Activated T-helper 1 cell treated with anti-CD3 and anti-CD28 coated beads, Interleukin-12 subunit alpha, Interleukin-12 subunit beta, Interleukin-2, Interleukin-4 antibody, amounts not matched to agents 30 ng/mL and 10 ng/mL and 1 ng/mL, durations not matched to agents 14 hours and 24 hours and 36 hours (primary cell): ENCODE measurements around the gene CMTM8. TPM values are rescaled to one million over a fixed set of nuclear protein-coding genes. Genes with fewer than 3 reads are reported as not detected.

ENCODE experiments used
- DNase-seq: peaks from one replicate; pipeline ENCODE4 v3.0.0; 2021; ENCODE audit warnings: low spot score
- H3K27ac Mint-ChIP-seq: one replicate; pipeline ENCODE4 v1.8.0; 2021; ENCODE audit warnings: mild to moderate bottlenecking, mixed read lengths
- H3K27me3 Mint-ChIP-seq: one replicate; pipeline ENCODE4 v1.8.0; 2022; ENCODE audit warnings: mild to moderate bottlenecking, moderate library complexity, mixed read lengths; ENCODE audit not compliant: insufficient read depth
- H3K36me3 Mint-ChIP-seq: one replicate; pipeline ENCODE4 v1.8.0; 2021; ENCODE audit warnings: low read depth, mixed read lengths
- H3K4me1 Mint-ChIP-seq: one replicate; pipeline ENCODE4 v1.8.0; 2021; ENCODE audit warnings: low read depth, mixed read lengths
- H3K4me3 Mint-ChIP-seq: one replicate; pipeline ENCODE4 v1.8.0; 2021; ENCODE audit warnings: mild to moderate bottlenecking, moderate library complexity, mixed read lengths
- H3K9me3 Mint-ChIP-seq: one replicate; pipeline ENCODE4 v1.8.0; 2021; ENCODE audit warnings: mixed read lengths
- intact Hi-C: fragments of 100-400 bp; cut with micrococcal nuclease; formaldehyde crosslinking; loops from one replicate; pipeline ENCODE4 v1.15.1; 2024
- total RNA-seq: library from RNA; stranded (reverse); gene quantifications from 2 replicates; pipeline ENCODE4 v1.2.3, GENCODE V29; 2022

The CMTM8 gene
- total RNA-seq, 1 donor from 2014 or later = 5.7 TPM

DNA sequence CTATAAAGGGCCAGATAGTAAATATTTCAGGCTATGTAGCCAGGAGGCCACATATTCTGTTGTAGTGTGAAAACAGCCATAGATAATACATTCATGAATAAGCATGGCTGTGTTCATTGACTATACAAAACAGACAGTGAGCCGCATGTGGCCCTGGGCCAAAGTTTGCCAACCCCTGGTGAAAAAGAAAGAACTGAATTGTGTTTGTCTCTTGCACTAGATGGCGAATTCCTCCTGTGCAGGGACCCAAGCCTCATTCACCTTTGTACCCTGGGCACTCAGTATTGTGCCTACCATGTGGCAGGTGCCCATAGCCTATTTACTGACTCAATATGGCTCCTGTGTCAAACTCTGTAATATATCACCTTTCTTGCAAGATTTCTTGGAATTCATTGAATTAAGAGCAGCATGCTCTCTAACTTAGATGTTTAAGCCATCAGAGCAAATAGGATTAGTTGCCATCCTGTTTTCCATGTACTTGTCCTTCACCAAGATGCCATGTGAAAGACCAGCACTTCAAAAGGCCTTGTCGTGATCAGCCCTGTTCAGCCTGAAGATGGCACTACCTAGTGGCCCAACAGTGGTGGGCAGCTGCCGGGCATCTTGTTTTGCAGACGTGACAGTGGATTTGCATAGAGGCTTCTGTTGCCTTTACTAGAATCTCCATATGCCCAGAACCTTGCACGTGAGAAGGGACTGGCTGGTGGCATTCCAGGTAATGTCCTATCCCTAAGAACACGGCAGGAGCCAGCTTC, 102.3 kb downstream of the CMTM8 start:
- Mint-ChIP-seq H3K36me3 (no peaks in the 10 kb centered on the region), H3K4me1 (peaks cover 19% of the 10 kb centered on the region), H3K27me3 (no peaks in the 10 kb centered on the region), H3K27ac (no peak overlapping the region), H3K4me3 (no peak overlapping the region), H3K9me3 (no peaks in the 10 kb centered on the region)
- intact Hi-C loops = loop anchor here (1.0 kb wide), 2 partner anchors 44 to 163 kb away; no protein-coding TSS in a partner anchor
- no peak for DNase-seq

DNA sequence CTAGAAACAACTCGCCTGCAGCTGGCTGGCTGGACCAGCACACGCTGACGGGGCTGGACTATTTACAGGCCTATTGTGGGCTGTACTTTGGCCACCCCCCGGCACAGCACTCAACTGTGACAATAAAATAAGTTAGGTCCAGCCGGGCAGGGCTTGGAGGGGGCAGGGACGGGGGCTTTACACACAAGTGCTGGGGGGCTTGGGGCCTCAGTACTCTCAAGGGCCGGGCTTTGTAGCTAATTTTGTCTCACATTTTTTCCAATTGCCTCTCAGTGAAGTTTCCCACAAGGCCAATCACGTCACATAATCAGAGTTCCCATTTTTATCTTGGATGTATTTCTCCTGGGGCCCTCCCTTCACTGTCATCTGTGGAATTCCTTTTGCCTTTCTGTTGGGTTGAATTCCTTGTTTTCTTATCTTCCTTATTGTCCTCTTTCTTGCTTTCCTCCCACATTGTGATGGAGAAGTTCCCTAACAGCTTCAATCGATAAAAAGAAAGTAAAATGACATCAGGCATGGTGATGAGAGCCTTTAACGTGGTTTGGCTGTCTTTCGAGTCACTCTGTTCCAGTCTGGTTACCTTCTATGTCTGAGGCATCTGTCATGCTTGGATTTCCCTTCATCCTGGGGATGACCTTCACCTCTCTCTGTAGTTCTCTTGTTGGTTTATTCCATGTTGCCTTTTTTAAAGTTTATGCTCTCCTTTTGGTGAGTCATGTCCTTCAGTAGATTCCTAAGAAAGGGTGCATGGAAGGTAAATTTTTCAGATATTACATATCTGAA, 109.1 kb downstream of the CMTM8 start:
- intact Hi-C loops = no loop called here
- Mint-ChIP-seq H3K27ac (no peak overlapping the region), H3K9me3 (no peaks in the 10 kb centered on the region), H3K4me3 (no peak overlapping the region), H3K27me3 (no peaks in the 10 kb centered on the region), H3K36me3 (no peaks in the 10 kb centered on the region), H3K4me1 (peaks cover 18% of the 10 kb centered on the region)
- DNase-seq = no peak

DNA sequence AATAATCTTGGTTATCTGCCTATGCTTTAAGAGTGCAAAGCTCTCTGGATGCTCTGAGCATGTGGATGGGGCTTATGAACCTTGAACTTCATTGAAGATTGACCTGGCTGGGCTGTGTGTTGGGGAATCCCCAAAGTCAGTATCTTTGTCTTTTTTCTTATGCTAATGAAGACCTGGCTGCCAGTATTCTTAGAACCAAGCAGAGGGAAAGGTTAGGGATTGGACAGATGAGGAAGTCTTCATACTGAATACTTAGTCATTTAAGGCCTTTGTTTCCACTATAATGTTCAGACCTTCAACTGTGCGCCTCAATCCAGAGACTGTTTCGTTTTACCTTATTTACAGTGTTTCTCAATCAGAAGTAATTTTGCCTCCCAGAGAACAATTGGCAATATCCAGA, 110.7 kb downstream of the CMTM8 start:
- intact Hi-C loops = no loop called here
- Mint-ChIP-seq H3K36me3 (no peaks in the 10 kb centered on the region), H3K27ac (no peak overlapping the region), H3K4me1 (peaks cover 18% of the 10 kb centered on the region), H3K4me3 (no peak overlapping the region), H3K27me3 (no peaks in the 10 kb centered on the region), H3K9me3 (no peaks in the 10 kb centered on the region)
- DNase-seq = no peak

DNA sequence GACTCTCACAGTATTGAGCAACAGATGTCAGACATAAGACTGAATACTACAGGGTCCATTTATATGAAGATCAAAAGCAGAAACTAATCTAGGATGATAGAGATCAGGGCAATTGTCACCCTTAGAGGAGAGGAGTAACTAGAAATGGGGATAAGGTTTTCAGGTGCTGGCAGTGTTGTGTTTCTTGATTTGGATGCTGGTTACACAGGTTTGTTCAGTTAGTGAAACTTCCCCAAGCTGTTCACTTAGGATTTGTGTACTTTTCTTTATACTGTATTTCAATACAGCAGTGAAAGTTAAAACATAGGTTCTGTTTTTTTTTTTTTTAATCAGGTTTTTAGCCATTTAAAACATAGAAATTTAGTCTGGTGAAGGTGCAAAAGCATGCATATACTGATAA, 114.1 kb downstream of the CMTM8 start:
- H3K36me3 Mint-ChIP-seq = peaks cover 7% of the 10 kb centered on the region
- intact Hi-C loops = no loop called here
- no peak for DNase-seq
- peaks cover 3% of the 10 kb centered on the region for H3K27me3 Mint-ChIP-seq
- no peaks in the 10 kb centered on the region for H3K9me3 Mint-ChIP-seq
- peaks cover 17% of the 10 kb centered on the region for H3K4me1 Mint-ChIP-seq
- no peak overlapping the region for H3K27ac Mint-ChIP-seq
- H3K4me3 Mint-ChIP-seq = no peak overlapping the region

DNA sequence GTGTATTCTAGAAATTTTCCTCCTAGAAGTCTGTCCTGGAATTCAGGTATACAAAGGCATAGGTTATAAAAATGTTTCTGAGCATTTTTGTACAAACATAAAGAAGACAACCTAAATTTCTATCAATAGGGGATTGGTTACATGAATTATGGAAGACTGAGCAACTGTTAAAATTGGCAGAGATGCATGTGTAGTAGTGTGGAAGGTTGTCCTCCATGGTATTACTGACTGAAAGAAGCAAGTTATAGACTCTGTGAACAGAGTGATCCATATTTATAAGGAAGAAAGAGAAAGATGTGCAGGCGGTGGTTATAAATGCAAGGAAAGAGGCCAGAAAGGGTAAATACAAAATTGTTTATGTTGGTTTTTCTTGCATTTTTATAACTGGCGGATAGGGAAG, 114.9 kb downstream of the CMTM8 start:
- no peak for DNase-seq
- H3K27ac Mint-ChIP-seq = no peak overlapping the region
- no peak overlapping the region for H3K4me3 Mint-ChIP-seq
- peaks cover 7% of the 10 kb centered on the region for H3K36me3 Mint-ChIP-seq
- H3K4me1 Mint-ChIP-seq = peaks cover 9% of the 10 kb centered on the region
- intact Hi-C loops = no loop called here
- H3K27me3 Mint-ChIP-seq = peaks cover 3% of the 10 kb centered on the region
- no peaks in the 10 kb centered on the region for H3K9me3 Mint-ChIP-seq

DNA sequence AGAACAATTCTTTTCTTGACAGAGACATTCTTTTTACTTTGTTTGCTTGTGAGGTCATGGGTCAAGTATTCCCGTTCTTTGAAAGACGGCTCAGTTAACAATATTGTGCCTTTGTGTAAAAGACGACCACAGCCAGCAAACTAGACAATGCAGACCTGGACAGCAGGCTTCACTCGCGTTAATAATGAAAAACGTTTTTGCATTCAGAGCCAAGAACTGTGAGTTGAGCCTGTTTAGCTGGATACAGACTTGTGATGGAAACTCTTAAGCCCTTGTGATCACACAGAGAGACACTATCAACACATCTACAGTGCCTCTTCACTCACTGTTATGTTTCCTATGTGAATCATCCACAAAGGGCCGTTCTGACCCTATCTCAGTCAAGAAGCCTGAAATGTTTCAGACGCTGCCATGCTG, 115.9 kb downstream of the CMTM8 start:
- Mint-ChIP-seq H3K4me1 (peaks cover 2% of the 10 kb centered on the region), H3K27me3 (peaks cover 3% of the 10 kb centered on the region), H3K9me3 (no peaks in the 10 kb centered on the region), H3K4me3 (no peak overlapping the region), H3K36me3 (peaks cover 7% of the 10 kb centered on the region), H3K27ac (no peak overlapping the region)
- intact Hi-C loops = no loop called here
- DNase-seq = no peak

DNA sequence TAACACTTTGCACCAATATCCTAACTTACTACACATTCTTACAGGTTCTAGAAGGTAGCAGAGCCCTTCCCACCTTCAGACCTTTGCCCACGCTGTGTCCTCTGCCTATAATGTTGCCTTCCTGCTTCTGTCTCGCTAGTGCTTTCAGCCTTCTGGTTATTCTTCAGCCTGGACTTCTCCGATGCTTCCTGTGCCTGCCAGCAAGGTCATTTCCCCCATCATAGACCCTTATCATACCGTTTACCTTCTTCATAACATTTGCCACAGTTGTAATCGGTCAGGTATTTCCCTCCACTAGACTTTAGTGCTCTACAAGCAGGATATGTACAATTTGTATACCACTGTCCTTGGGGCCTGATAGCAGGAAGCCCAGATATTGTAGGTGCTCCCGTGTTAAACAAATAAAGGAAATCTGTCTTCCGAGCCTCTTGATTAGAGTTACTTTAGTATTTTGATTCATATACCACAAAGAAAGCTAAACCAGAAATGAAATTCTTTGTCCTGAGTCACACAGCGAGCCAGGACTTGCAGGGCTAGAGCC, 117.3 kb downstream of the CMTM8 start:
- DNase-seq = no peak
- peaks cover 3% of the 10 kb centered on the region for H3K27me3 Mint-ChIP-seq
- no peaks in the 10 kb centered on the region for H3K4me1 Mint-ChIP-seq
- no peaks in the 10 kb centered on the region for H3K9me3 Mint-ChIP-seq
- intact Hi-C loops = no loop called here
- no peak overlapping the region for H3K27ac Mint-ChIP-seq
- peaks cover 7% of the 10 kb centered on the region for H3K36me3 Mint-ChIP-seq
- H3K4me3 Mint-ChIP-seq = no peak overlapping the region

DNA sequence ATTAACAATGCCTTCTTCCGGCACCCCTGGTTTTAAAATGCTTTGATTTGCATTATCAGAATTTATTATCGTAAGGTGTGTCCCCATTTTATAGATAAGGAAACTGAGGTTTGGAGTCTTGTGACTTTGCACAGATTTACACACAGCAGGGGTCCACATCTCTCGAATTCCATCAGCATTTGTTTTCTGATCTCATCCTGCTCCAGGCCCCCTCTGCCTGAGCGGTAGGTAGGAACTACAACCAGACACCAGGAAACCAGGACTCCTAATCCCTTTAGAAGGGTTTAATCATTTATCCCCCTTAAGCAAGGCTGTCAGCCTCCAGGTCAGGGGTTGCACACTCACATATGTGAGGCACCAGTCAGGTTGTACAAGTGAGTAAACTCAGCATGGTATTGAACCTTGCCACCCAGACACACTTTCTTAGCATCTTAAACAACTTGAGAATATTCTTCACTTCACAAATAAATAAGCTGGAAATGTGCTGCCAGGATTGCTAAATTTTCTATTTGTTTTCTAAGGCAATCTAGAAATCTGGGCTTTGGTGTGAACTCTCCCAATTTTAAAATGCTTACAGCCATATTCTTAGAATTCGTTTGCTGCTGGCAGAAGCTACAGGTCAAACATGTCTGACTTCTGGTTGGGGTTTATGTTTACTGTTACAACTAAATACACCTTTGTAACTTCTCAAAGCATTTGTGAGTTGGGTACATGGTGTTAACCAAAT, 121.4 kb downstream of the CMTM8 start:
- no peaks in the 10 kb centered on the region for H3K9me3 Mint-ChIP-seq
- intact Hi-C loops = no loop called here

DNA sequence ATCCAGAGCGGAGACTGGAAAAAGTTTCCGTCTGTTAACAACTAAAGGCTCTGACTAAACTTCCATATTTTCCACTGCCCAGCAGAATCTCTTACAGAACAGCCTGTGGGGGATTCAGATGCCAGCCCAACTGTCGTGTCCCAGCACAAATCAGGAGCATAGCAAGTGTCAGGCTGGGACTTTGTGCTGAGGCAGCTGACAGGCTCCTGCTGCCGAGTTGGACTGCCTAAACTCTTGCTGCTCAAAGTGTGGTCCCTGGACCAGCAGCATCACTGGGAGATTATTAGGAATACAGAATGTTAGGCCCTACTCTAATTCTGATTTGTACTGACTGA, 122.0 kb downstream of the CMTM8 start:
- H3K27me3 Mint-ChIP-seq = peaks cover 1% of the 10 kb centered on the region
- H3K4me1 Mint-ChIP-seq = no peaks in the 10 kb centered on the region
- no peaks in the 10 kb centered on the region for H3K9me3 Mint-ChIP-seq
- no peak for DNase-seq
- H3K27ac Mint-ChIP-seq = no peak overlapping the region
- intact Hi-C loops = no loop called here
- H3K36me3 Mint-ChIP-seq = peaks cover 7% of the 10 kb centered on the region
- H3K4me3 Mint-ChIP-seq = no peak overlapping the region

More for the DNA sequence above, 121.4 kb downstream of the CMTM8 start:
- no peak overlapping the region for H3K4me3 Mint-ChIP-seq
- no peak for DNase-seq
- H3K27me3 Mint-ChIP-seq = peaks cover 3% of the 10 kb centered on the region
- peaks cover 7% of the 10 kb centered on the region for H3K36me3 Mint-ChIP-seq
- no peaks in the 10 kb centered on the region for H3K4me1 Mint-ChIP-seq
- H3K27ac Mint-ChIP-seq = no peak overlapping the region

DNA sequence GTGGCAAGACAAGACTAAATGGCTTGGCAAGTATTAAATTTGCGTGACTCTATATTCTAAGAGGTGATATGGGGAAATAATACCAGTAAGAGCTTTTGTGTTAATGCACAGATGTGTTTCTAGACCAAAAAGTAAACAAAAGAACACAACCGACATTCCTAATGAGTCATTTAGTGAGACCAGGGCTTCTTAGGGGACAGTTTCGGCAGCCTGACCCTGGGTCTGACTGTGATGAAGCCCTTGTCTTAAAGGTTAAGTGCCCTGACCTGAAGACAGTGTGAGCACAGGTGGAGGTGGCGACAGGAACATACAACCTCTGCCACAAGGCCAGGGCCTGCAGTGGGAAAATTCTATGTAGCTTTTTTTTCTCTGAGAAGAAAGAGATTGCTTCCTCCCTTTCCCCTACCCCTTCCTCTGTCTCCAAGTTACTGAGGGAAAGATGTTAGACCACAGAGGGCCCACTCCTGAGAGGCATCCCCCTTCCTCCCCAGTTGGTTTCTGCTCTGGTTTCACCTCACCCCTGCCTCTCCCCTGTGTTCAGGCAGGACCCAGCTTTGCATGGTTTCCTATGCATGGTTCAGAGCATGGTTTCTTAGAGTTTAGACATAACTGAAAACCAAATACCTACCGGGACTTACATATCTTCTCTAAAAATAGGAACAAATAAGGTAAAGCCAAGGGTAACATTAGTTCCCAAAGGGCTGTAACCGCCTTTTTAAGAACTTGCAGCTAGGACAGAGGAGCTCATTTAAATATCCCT, 128.3 kb downstream of the CMTM8 start:
- Mint-ChIP-seq H3K9me3 (no peaks in the 10 kb centered on the region), H3K27me3 (no peaks in the 10 kb centered on the region), H3K4me1 (peaks cover 23% of the 10 kb centered on the region), H3K27ac (peak overlapping the region; percentile 68), H3K36me3 (no peaks in the 10 kb centered on the region), H3K4me3 (no peak overlapping the region)
- intact Hi-C loops = no loop called here
- no peak for DNase-seq

DNA sequence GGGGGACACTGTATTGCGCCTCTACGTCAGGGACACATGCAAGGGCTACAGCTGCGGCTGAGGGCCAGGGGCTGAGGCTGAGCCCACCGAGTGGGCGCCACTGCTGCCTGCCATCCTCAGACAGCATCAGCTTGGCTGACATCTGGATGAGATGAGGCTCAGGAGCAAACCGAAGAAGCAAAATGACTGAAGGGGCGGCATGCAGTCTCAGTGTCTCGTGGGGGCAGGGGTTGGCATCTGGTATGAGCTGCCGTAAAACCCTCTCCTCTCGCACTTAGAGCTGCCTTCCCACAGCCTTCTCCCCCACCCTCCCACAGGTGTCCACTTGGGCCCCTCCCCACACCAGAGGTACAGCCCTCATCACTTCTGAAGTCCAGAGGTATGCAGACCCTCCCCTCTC, 129.0 kb downstream of the CMTM8 start:
- no peaks in the 10 kb centered on the region for H3K36me3 Mint-ChIP-seq
- peaks cover 29% of the 10 kb centered on the region for H3K4me1 Mint-ChIP-seq
- H3K9me3 Mint-ChIP-seq = no peaks in the 10 kb centered on the region
- DNase-seq = no peak
- intact Hi-C loops = no loop called here
- H3K27ac Mint-ChIP-seq = peak overlapping the region; percentile 5
- no peaks in the 10 kb centered on the region for H3K27me3 Mint-ChIP-seq
- H3K4me3 Mint-ChIP-seq = no peak overlapping the region

DNA sequence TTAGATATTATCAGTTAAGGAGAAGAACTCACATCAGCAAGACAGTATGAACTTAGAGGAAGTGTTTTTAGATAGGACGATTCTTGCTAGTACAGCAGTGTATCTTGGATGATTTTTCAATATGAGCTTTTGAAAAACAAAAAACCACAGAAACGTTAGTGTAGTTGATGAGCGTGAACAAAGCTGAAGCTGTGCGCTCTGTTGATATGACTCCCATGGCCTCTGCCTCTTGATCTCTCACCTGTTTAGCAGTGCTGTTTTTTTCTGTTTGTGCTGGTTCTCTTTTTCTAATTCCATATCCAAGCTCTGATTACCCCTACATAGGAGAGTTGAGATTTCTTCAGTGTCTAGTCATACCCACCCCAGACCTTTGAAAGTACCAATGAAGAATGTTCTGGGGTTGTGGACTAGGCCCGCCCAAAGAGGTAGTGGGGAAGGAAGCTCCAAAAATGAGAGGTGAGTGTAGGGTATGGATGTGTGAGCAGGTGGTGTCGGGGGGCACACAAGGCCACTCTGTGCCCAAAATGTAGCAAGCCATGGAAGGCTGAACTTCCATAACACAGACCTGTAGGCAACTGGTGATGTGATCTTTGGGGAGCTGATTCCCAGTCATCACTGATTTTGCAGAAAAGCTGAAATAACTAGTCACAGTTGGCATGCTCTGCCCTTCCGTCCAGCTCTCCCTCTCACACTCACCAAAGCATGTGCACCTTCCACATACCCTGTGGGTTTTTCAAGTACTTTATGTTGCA, 133.2 kb downstream of the CMTM8 start:
- no peaks in the 10 kb centered on the region for H3K9me3 Mint-ChIP-seq
- H3K4me1 Mint-ChIP-seq = peaks cover 35% of the 10 kb centered on the region
- H3K36me3 Mint-ChIP-seq = no peaks in the 10 kb centered on the region
- intact Hi-C loops = loop anchor here (1.0 kb wide), 1 partner anchor 97 kb away; no protein-coding TSS in a partner anchor
- H3K4me3 Mint-ChIP-seq = peak overlapping the region; percentile 13
- H3K27ac Mint-ChIP-seq = peak overlapping the region; percentile 84
- H3K27me3 Mint-ChIP-seq = no peaks in the 10 kb centered on the region
- no peak for DNase-seq
